ENCODE data around the gene TIGD1. TPM values are rescaled to one million over a fixed set of nuclear protein-coding genes. Genes with fewer than 3 reads are reported as not detected.

TIGD1 gene
- total and polyA plus RNA-seq, 2 experiments from 2014 or later = 7.6 to 9.3 TPM

- TF ChIP-seq ZNF462 (CRISPR knock-in tag; IDR thresholded peaks at IDR 0.05) = no peak
- TF ChIP-seq STAT1 (IDR thresholded peaks at IDR 0.05; ENCODE audit: unreplicated experiment) = no peak
Observed at GRCh38 chr2:232563580-232563979, 13.2 kb upstream of the TIGD1 start (continued).

- ATAC-seq (peak; percentile 67), DNase-seq (ENCODE audit: low spot score) (peak; percentile 20)
- no peak overlapping the region for H2AFZ ChIP-seq
- peaks cover 10% of the 10 kb centered on the region for H4K20me1 ChIP-seq (replicated peaks; ENCODE audit: insufficient read depth)
- H3K9me3 Mint-ChIP-seq = no peaks in the 10 kb centered on the region
- peaks cover 65% of the 10 kb centered on the region for H3K36me3 Mint-ChIP-seq (ENCODE audit: low read depth)
- H3K4me1 Mint-ChIP-seq = no peaks in the 10 kb centered on the region
- no peaks in the 10 kb centered on the region for H3K27me3 ChIP-seq (ENCODE audit: insufficient read depth)
- TF ChIP-seq CTCF (conservative IDR thresholded peaks at IDR 0.05; ENCODE audit: low read depth in 2 of 2) = peak in 1 of 2 experiments; percentile 34; a peak in 2 of 4 replicates
- TF ChIP-seq STAT1 (IDR thresholded peaks at IDR 0.05; ENCODE audit: unreplicated experiment) = no peak
- no peak for TF ChIP-seq ZNF462 (CRISPR knock-in tag; IDR thresholded peaks at IDR 0.05)
- TF ChIP-seq CREB1 (CRISPR knock-in tag; IDR thresholded peaks at IDR 0.05; ENCODE audit: low read depth) = no peak
- TF ChIP-seq NANOG (IDR thresholded peaks at IDR 0.05; ENCODE audit: borderline replicate concordance) = no peak
- no peak overlapping the region for H3K4me2 ChIP-seq
- H3K79me2 ChIP-seq (replicated peaks; ENCODE audit: insufficient read depth) = no peaks in the 10 kb centered on the region; the same call in 1 of the 2 replicates
- H3K27me3 Mint-ChIP-seq (ENCODE audit: insufficient read depth, low read depth, poor library complexity) = no peaks in the 10 kb centered on the region
- no peaks in the 10 kb centered on the region for H3F3A ChIP-seq (replicated peaks; ENCODE audit: low read depth)
- no peak overlapping the region for H3K4me3 Mint-ChIP-seq
- H3K27ac ChIP-seq (ENCODE audit: low read depth) = no peak overlapping the region
- H3K36me3 ChIP-seq (ENCODE audit: insufficient read depth) = peaks cover 40% of the 10 kb centered on the region
- no peak overlapping the region for H3K4me3 ChIP-seq
- no peak overlapping the region for H3K27ac Mint-ChIP-seq
- no peaks in the 10 kb centered on the region for H3K4me1 ChIP-seq (ENCODE audit: insufficient read depth)
- H3K9me2 ChIP-seq (ENCODE audit: insufficient read depth) = no peaks in the 10 kb centered on the region
Observed at GRCh38 chr2:232562515-232563151, 12.3 kb upstream of the TIGD1 start.

Measured in GM23338 (cell line).